ENCODE measurements around the gene FUT1. TPM values are rescaled to one million over a fixed set of nuclear protein-coding genes. Genes with fewer than 3 reads are reported as not detected.

Gene FUT1
- total RNA-seq, 1 experiment from 2014 or later = 11.5 TPM

GRCh38 chr19:48752496-48753365 lies at the start of gene FUT1 (continued):
- no peak for TF ChIP-seq ZSCAN18 (CRISPR knock-in tag; IDR thresholded peaks at IDR 0.05)
- TF ChIP-seq ZMAT4 (CRISPR knock-in tag; IDR thresholded peaks at IDR 0.05) = no peak; the same call in 1 of the 2 replicates
- TF ChIP-seq NR3C1 (CRISPR knock-in tag; conservative IDR thresholded peaks at IDR 0.05; ENCODE audit: low read depth) = 0 out of 2 replicates have a peak, but pooled peaks have one; percentile 61
- TF ChIP-seq MYBL2 (CRISPR knock-in tag; IDR thresholded peaks at IDR 0.05) = peak; percentile 56; the same call in 1 of the 2 replicates
- 0 out of 2 replicates have a peak, but pooled peaks have one; percentile 35 for TF ChIP-seq IRF1 (CRISPR knock-in tag; IDR thresholded peaks at IDR 0.05)
- peak; percentile 97 for TF ChIP-seq ZNF121 (CRISPR knock-in tag; IDR thresholded peaks at IDR 0.05)
- TF ChIP-seq ZNF512 (CRISPR knock-in tag; IDR thresholded peaks at IDR 0.05; ENCODE audit: borderline replicate concordance) = no peak
- peak; percentile 40 for TF ChIP-seq CREB1 (CRISPR knock-in tag; IDR thresholded peaks at IDR 0.05)
- peak; percentile 84; the same call in 1 of the 2 replicates for TF ChIP-seq ARID4B (CRISPR knock-in tag; IDR thresholded peaks at IDR 0.05; ENCODE audit: borderline replicate concordance)
- TF ChIP-seq ZNF416 (CRISPR knock-in tag; IDR thresholded peaks at IDR 0.05) = no peak
- TF ChIP-seq HMGXB4 (CRISPR knock-in tag; IDR thresholded peaks at IDR 0.05) = peak; percentile 80
- TF ChIP-seq FOXP4 (CRISPR knock-in tag; IDR thresholded peaks at IDR 0.05) = 0 out of 2 replicates have a peak, but pooled peaks have one; percentile 65
- TF ChIP-seq GRHL2 (CRISPR knock-in tag; IDR thresholded peaks at IDR 0.05; ENCODE audit: insufficient replicate concordance, severe bottlenecking) = no peak
- TF ChIP-seq, protein P1, sequence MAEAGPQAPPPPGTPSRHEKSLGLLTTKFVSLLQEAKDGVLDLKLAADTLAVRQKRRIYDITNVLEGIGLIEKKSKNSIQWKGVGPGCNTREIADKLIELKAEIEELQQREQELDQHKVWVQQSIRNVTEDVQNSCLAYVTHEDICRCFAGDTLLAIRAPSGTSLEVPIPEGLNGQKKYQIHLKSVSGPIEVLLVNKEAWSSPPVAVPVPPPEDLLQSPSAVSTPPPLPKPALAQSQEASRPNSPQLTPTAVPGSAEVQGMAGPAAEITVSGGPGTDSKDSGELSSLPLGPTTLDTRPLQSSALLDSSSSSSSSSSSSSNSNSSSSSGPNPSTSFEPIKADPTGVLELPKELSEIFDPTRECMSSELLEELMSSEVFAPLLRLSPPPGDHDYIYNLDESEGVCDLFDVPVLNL (CRISPR knock-in tag; IDR thresholded peaks at IDR 0.05; ENCODE audit: borderline replicate concordance, low read depth) = 0 out of 2 replicates have a peak, but pooled peaks have one; percentile 57
